H1 (cell line): ENCODE data around the gene OGT. TPM values are rescaled to one million over a fixed set of nuclear protein-coding genes. Genes with fewer than 3 reads are reported as not detected.
"Not testable (repeated sequence)": the region's sequence is repeated elsewhere in the genome, so short reads cannot be mapped to it uniquely, and the experiment has no call there.

Source experiments
- CTCF ChIA-PET: fragments of 300-600 bp; sonication (Branson Sonifier 250); formaldehyde crosslinking; loops from one replicate; lab custom pipeline; 2021; ENCODE audit not compliant: partially characterized antibody; lab: Charles Lee
- POLR2A ChIA-PET: fragments of 300-600 bp; sonication (Branson Sonifier 250); formaldehyde crosslinking; loops from one replicate; lab custom pipeline; 2021; ENCODE audit warnings: inconsistent platforms; ENCODE audit not compliant: partially characterized antibody; lab: Charles Lee
- DNase-seq, 2 experiments: peaks; one replicate each; pipeline versions ENCODE4 v3.0.0 to v3.0.0-alpha.2; 2010 to 2022; ENCODE audit warnings: low spot score in 2 of 2, low read depth in 1 of 2, mixed read lengths in 1 of 2
- FAIRE-seq: peaks from 2 replicates; lab custom pipeline; 2011; peaks lifted over from hg19 to GRCh38; lab: Jason Lieb, UNC
- H2AFZ ChIP-seq: 2 replicates; pipeline ENCODE4 v1.8.1; 2012; ENCODE audit warnings: low read length, inconsistent platforms
- H2AK5ac ChIP-seq: 2 replicates; pipeline ENCODE4 v1.6.1; 2013; ENCODE audit warnings: low read depth, low read length
- H2BK120ac ChIP-seq: replicated peaks from 2 replicates; pipeline ENCODE3; 2013; ENCODE audit warnings: low read depth, low read length, inconsistent platforms
- H2BK12ac ChIP-seq: 2 replicates; pipeline ENCODE4 v1.6.1; 2013; ENCODE audit warnings: low read depth, low read length
- H2BK15ac ChIP-seq: 2 replicates; pipeline ENCODE4 v1.6.1; 2013; ENCODE audit warnings: low read length
- H2BK20ac ChIP-seq: 2 replicates; pipeline ENCODE4 v1.6.1; 2013; ENCODE audit warnings: low read length
- H2BK5ac ChIP-seq: 2 replicates; pipeline ENCODE4 v1.6.1; 2013; ENCODE audit warnings: low read depth, low read length
- H3K14ac ChIP-seq: 2 replicates; pipeline ENCODE4 v1.6.1; 2013; ENCODE audit warnings: inconsistent platforms; ENCODE audit not compliant: insufficient read length
- H3K18ac ChIP-seq: 2 replicates; pipeline ENCODE4 v1.6.1; 2013; ENCODE audit warnings: low read length; ENCODE audit errors: extremely low read depth
- H3K23ac ChIP-seq: 2 replicates; pipeline ENCODE4 v1.6.1; 2013; ENCODE audit warnings: inconsistent platforms; ENCODE audit not compliant: insufficient read length
- H3K23me2 ChIP-seq: 2 replicates; pipeline ENCODE4 v1.6.1; 2013; ENCODE audit warnings: low read depth, low read length
- H3K27ac ChIP-seq: 2 replicates; pipeline ENCODE4 v1.6.1; 2011; ENCODE audit warnings: low read depth, low read length, inconsistent platforms
- H3K27me3 ChIP-seq, 4 experiments: replicated peaks in 1 of 4; 1 replicate in 1 of 4; 2 replicates in 3 of 4; pipeline versions ENCODE4 v1.6.1 to v1.8.1; 2011 to 2013; ENCODE audit warnings: low read length in 3 of 4, mild to moderate bottlenecking in 3 of 4, inconsistent platforms in 2 of 4, mixed read lengths in 2 of 4, moderate library complexity in 1 of 4; ENCODE audit not compliant: control insufficient read depth in 3 of 4, insufficient read depth in 3 of 4; ENCODE audit errors: extremely low read depth in 1 of 4
- H3K36me3 ChIP-seq, 4 experiments: 2 replicates each; pipeline versions ENCODE4 v1.6.1 to v1.8.1; 2011 to 2013; ENCODE audit warnings: mild to moderate bottlenecking in 4 of 4, low read length in 3 of 4, moderate library complexity in 2 of 4, control low read depth in 1 of 4, inconsistent platforms in 1 of 4; ENCODE audit not compliant: insufficient read depth in 4 of 4, control insufficient read depth in 2 of 4
- H3K4ac ChIP-seq: replicated peaks from 2 replicates; pipeline ENCODE3; 2013; ENCODE audit warnings: low read length, low read depth, mixed read lengths, inconsistent platforms; ENCODE audit not compliant: insufficient read length
- H3K4me1 ChIP-seq, 4 experiments: replicated peaks in 1 of 4; 1 replicate in 1 of 4; 2 replicates in 3 of 4; pipeline versions ENCODE4 v1.6.1 to v1.8.1; 2011 to 2013; ENCODE audit warnings: low read length in 3 of 4, inconsistent platforms in 2 of 4, mixed read lengths in 1 of 4; ENCODE audit not compliant: insufficient read depth in 4 of 4, control insufficient read depth in 3 of 4
- H3K4me2 ChIP-seq, 2 experiments: 2 replicates each; pipeline versions ENCODE4 v1.6.1 to v1.8.1; 2011 to 2013; ENCODE audit warnings: low read depth in 2 of 2, low read length in 2 of 2, control low read depth in 1 of 2, inconsistent platforms in 1 of 2, mild to moderate bottlenecking in 1 of 2; ENCODE audit not compliant: insufficient read depth in 1 of 2
- H3K4me3 ChIP-seq, 4 experiments: fragments of 200-600, 300-600 bp in 1 of 4; sonication (generic), shearing (Covaris generic), sonication (Bioruptor Twin) in 1 of 4; 2 replicates each; pipeline versions ENCODE4 v1.5.1 to v1.8.1; 2011 to 2016; ENCODE audit warnings: low read length in 4 of 4, low read depth in 3 of 4, control low read depth in 2 of 4, inconsistent platforms in 2 of 4, mild to moderate bottlenecking in 2 of 4, mixed read lengths in 1 of 4, moderate library complexity in 1 of 4; ENCODE audit not compliant: insufficient read depth in 2 of 4; ENCODE audit errors: extremely low read depth in 1 of 4
- H3K56ac ChIP-seq: replicated peaks from 2 replicates; pipeline ENCODE3; 2013; ENCODE audit warnings: low read depth, mild to moderate bottlenecking, mixed read lengths, low read length, inconsistent platforms; ENCODE audit not compliant: insufficient read length
- H3K79me1 ChIP-seq: 2 replicates; pipeline ENCODE4 v1.6.1; 2013; ENCODE audit warnings: low read depth, low read length, control low read depth
- H3K79me2 ChIP-seq, 2 experiments: 2 replicates each; pipeline versions ENCODE4 v1.6.1 to v1.8.1; 2012 to 2013; ENCODE audit warnings: low read length in 2 of 2, mild to moderate bottlenecking in 2 of 2, inconsistent platforms in 1 of 2; ENCODE audit not compliant: insufficient read depth in 2 of 2, control insufficient read depth in 1 of 2
- H3K9ac ChIP-seq, 4 experiments: replicated peaks in 1 of 4; 1 replicate in 1 of 4; 2 replicates in 3 of 4; pipeline versions ENCODE4 v1.6.1 to v1.8.1; 2011 to 2013; ENCODE audit warnings: low read depth in 3 of 4, low read length in 3 of 4, control low read depth in 2 of 4, mild to moderate bottlenecking in 2 of 4, moderate library complexity in 2 of 4, inconsistent platforms in 1 of 4; ENCODE audit errors: extremely low read depth in 1 of 4
- H3K9me3 ChIP-seq, 2 experiments: 2 replicates each; pipeline versions ENCODE4 v1.6.1 to v1.8.1; 2012 to 2013; ENCODE audit warnings: mild to moderate bottlenecking in 2 of 2, moderate library complexity in 2 of 2, control low read depth in 1 of 2, inconsistent platforms in 1 of 2, low read depth in 1 of 2, low read length in 1 of 2, mixed read lengths in 1 of 2; ENCODE audit not compliant: insufficient read depth in 2 of 2
- H4K20me1 ChIP-seq, 2 experiments: replicated peaks in 1 of 2; 2 replicates each; pipeline versions ENCODE3 to v1.8.1; 2011 to 2013; ENCODE audit warnings: inconsistent platforms in 2 of 2, low read length in 2 of 2, mild to moderate bottlenecking in 1 of 2; ENCODE audit not compliant: insufficient read depth in 2 of 2, control insufficient read depth in 1 of 2
- H4K5ac ChIP-seq: 2 replicates; pipeline ENCODE4 v1.6.1; 2013; ENCODE audit warnings: low read length, low read depth, mixed read lengths, inconsistent platforms; ENCODE audit not compliant: insufficient read length
- H4K8ac ChIP-seq: 2 replicates; pipeline ENCODE4 v1.8.0; 2013; ENCODE audit warnings: mild to moderate bottlenecking, moderate library complexity, low read length, inconsistent platforms; ENCODE audit not compliant: insufficient read depth; ENCODE audit errors: extremely low read depth
- H4K91ac ChIP-seq: replicated peaks from 2 replicates; pipeline ENCODE3; 2013; ENCODE audit warnings: low read length, mixed read lengths, inconsistent platforms; ENCODE audit not compliant: insufficient read length
- WGBS, 2 experiments: shearing (Covaris generic) in 1 of 2; methylation state at CpG; one replicate each; pipeline versions ENCODE4 v1.1.6 to v1.1.7; 2013 to 2015; ENCODE audit warnings: low lambda C conversion rate in 2 of 2, mixed read lengths in 2 of 2, inconsistent platforms in 1 of 2, low coverage in 1 of 2, missing lambda C conversion rate in 1 of 2; ENCODE audit not compliant: insufficient replicate concordance in 2 of 2, insufficient coverage in 1 of 2, insufficient read length in 1 of 2; ENCODE audit errors: extremely low coverage in 1 of 2, missing lambda C conversion rate in 1 of 2; 5-methylcytosine and 5-hydroxymethylcytosine counted together
- polyA plus RNA-seq, 7 experiments: library from polyadenylated mRNA; depleted of rRNA in 3 of 7; stranded (reverse) in 5 of 7; unstranded in 2 of 7; fragments of >200 nt in 5 of 7; fragments of 200-250 nt in 2 of 7; gene quantifications; 1 replicate in 5 of 7; 2 replicates in 1 of 7; 4 replicates in 1 of 7; pipeline versions ENCODE4 v1.2.1 to v1.2.3, GENCODE V29; 2011 to 2013; ENCODE audit warnings: missing spikeins in 2 of 7, mixed read lengths in 2 of 7
- total RNA-seq: library from RNA; stranded (reverse); fragmentation: NEBNext Ultra II Directional; extraction: Animal tissue kit (Norgen Biotek cat#: 25700); gene quantifications from 2 replicates; pipeline ENCODE4 v1.2.1, GENCODE V29; 2021

OGT gene
- total and polyA plus RNA-seq, 2 of the 8 experiments (the other 6 are each of a cell fraction or from before 2014, with no cell fraction given), result 130 to 169 TPM

GRCh38 chrX:71611736-71612135, 78.8 kb downstream of the OGT start:
- DNase-seq, H3K14ac ChIP-seq, H4K8ac ChIP-seq, H3K4me2 ChIP-seq, H2AFZ ChIP-seq, CTCF ChIA-PET, H3K79me1 ChIP-seq, H2BK15ac ChIP-seq, H2BK120ac ChIP-seq, H4K91ac ChIP-seq, H2BK5ac ChIP-seq, H4K20me1 ChIP-seq, H2BK20ac ChIP-seq, H3K79me2 ChIP-seq, H2AK5ac ChIP-seq, H3K27ac ChIP-seq, H3K23me2 ChIP-seq, POLR2A ChIA-PET, H3K56ac ChIP-seq, H3K9ac ChIP-seq, FAIRE-seq, H2BK12ac ChIP-seq, H3K36me3 ChIP-seq, H3K27me3 ChIP-seq, H3K18ac ChIP-seq, H3K9me3 ChIP-seq, H4K5ac ChIP-seq, H3K4ac ChIP-seq, H3K4me3 ChIP-seq, H3K4me1 ChIP-seq, H3K23ac ChIP-seq: not testable (repeated sequence)
- WGBS, 2 experiments, result 92% methylated on average over 7 of the region's 9 CpGs; no CpG with 5 or more reads in 1 of the 2 experiments
